PC-9 (cell line): ENCODE data around the gene RPS14. TPM values are rescaled to one million over a fixed set of nuclear protein-coding genes. Genes with fewer than 3 reads are reported as not detected.
A peak's percentile ranks its signal among the peaks of the same experiment; 100 is the strongest.

Source experiments
- BruUV-seq: library from RNA; stranded (reverse); fragments of 400-500 nt; replicated peaks from 2 replicates; lab custom pipeline; 2021; lab: Mats Ljungman, UMichigan
- CTCF ChIA-PET: fragments of 300-600 bp; sonication (Branson Sonifier 250); formaldehyde crosslinking; loops from one replicate; lab custom pipeline; 2022; ENCODE audit warnings: antibody characterized with exemption; lab: Charles Lee
- POLR2A ChIA-PET: fragments of 300-600 bp; sonication (Branson Sonifier 250); formaldehyde crosslinking; loops from one replicate; lab custom pipeline; 2022; ENCODE audit warnings: antibody characterized with exemption; ENCODE audit not compliant: unreplicated experiment; lab: Charles Lee
- DNase-seq, 2 experiments: peaks; one replicate each; pipeline versions ENCODE4 v3.0.0 to v3.0.0-alpha.2; 2015 to 2022; ENCODE audit warnings: mixed read lengths in 1 of 2
- H2AFZ ChIP-seq: fragments of 200-600 bp; sonication (generic); 2 replicates; pipeline ENCODE4 v1.8.1; 2017; ENCODE audit warnings: antibody characterized with exemption
- H3F3A ChIP-seq: fragments of 200-600 bp; sonication (generic); 2 replicates; pipeline ENCODE4 v1.8.1; 2017; ENCODE audit warnings: antibody characterized with exemption, mild to moderate bottlenecking, low read depth; ENCODE audit not compliant: insufficient read depth
- H3K27ac ChIP-seq: fragments of 200-600 bp; sonication (generic); 2 replicates; pipeline ENCODE4 v1.6.1; 2016; ENCODE audit warnings: mixed run types
- H3K27me3 ChIP-seq: fragments of 200-600 bp; sonication (generic); 2 replicates; pipeline ENCODE4 v1.6.1; 2016; ENCODE audit warnings: low read depth, mixed run types; ENCODE audit not compliant: insufficient read depth
- H3K36me3 ChIP-seq: fragments of 200-600 bp; sonication (generic); 2 replicates; pipeline ENCODE4 v1.6.1; 2016; ENCODE audit warnings: low read depth, mixed run types
- H3K4me1 ChIP-seq: fragments of 200-600 bp; sonication (generic); replicated peaks from 2 replicates; pipeline ENCODE4 v1.6.1; 2016; ENCODE audit warnings: mixed run types; ENCODE audit not compliant: insufficient read depth
- H3K4me2 ChIP-seq: fragments of 200-600 bp; sonication (generic); 2 replicates; pipeline ENCODE4 v1.6.1; 2017; ENCODE audit warnings: mixed run types
- H3K4me3 ChIP-seq: fragments of 200-600 bp; sonication (generic); 2 replicates; pipeline ENCODE4 v1.6.1; 2016; ENCODE audit warnings: mixed run types
- H3K79me2 ChIP-seq: fragments of 200-600 bp; sonication (generic); 2 replicates; pipeline ENCODE4 v1.6.1; 2017; ENCODE audit warnings: low read depth, mixed run types
- H3K9me2 ChIP-seq: fragments of 200-600 bp; sonication (generic); 2 replicates; pipeline ENCODE4 v1.8.1; 2017; ENCODE audit warnings: mild to moderate bottlenecking; ENCODE audit not compliant: insufficient read depth
- H3K9me3 ChIP-seq: fragments of 200-600 bp; sonication (generic); 2 replicates; pipeline ENCODE4 v1.8.1; 2016; ENCODE audit warnings: low read depth; ENCODE audit not compliant: insufficient read depth
- H4K20me1 ChIP-seq: fragments of 200-600 bp; sonication (generic); 2 replicates; pipeline ENCODE4 v1.8.1; 2017; ENCODE audit not compliant: insufficient read depth
- EZH2 ChIP-seq: fragments of 200-600 bp; sonication (generic); IDR thresholded peaks from 2 replicates; pipeline ENCODE4 v1.8.0; 2017; ENCODE audit warnings: antibody characterized with exemption, low read depth
- intact Hi-C: fragments of 100-400 bp; cut with micrococcal nuclease; formaldehyde crosslinking; loops from one replicate; pipeline ENCODE4 v1.10.0; 2022; ENCODE audit not compliant: unreplicated experiment
- total RNA-seq: library from RNA; stranded (reverse); gene quantifications from 2 replicates; pipeline ENCODE4 v1.2.3, GENCODE V29; 2021
- TF ChIP-seq, protein P1 (sequence below): fragments of 200-600 bp; sonication (generic); conservative IDR thresholded peaks from 2 replicates; pipeline ENCODE4 v1.6.1; 2017; ENCODE audit warnings: mixed run types, antibody characterized with exemption, mild to moderate bottlenecking, moderate library complexity

The RPS14 gene
- total RNA-seq, 1 experiment from 2014 or later = 2,907 TPM

- Histone ChIP-seq H3K79me2 (peaks cover 37% of the 10 kb centered on the region), H3K9me2 (no peaks in the 10 kb centered on the region), H3K36me3 (no peaks in the 10 kb centered on the region), H3K4me1 (peaks cover 34% of the 10 kb centered on the region), H3K9me3 (no peaks in the 10 kb centered on the region), H3K27ac (peak overlapping the region; percentile 73; the same call in 1 of the 2 replicates), H3F3A (peaks cover 8% of the 10 kb centered on the region; the same call in 1 of the 2 replicates), H4K20me1 (peaks cover 32% of the 10 kb centered on the region), H3K4me2 (peak overlapping the region; percentile 80), H2AFZ (peak overlapping the region; percentile 95), H3K27me3 (no peaks in the 10 kb centered on the region), H3K4me3 (peak overlapping the region; percentile 99)
- TF ChIP-seq, protein P1, sequence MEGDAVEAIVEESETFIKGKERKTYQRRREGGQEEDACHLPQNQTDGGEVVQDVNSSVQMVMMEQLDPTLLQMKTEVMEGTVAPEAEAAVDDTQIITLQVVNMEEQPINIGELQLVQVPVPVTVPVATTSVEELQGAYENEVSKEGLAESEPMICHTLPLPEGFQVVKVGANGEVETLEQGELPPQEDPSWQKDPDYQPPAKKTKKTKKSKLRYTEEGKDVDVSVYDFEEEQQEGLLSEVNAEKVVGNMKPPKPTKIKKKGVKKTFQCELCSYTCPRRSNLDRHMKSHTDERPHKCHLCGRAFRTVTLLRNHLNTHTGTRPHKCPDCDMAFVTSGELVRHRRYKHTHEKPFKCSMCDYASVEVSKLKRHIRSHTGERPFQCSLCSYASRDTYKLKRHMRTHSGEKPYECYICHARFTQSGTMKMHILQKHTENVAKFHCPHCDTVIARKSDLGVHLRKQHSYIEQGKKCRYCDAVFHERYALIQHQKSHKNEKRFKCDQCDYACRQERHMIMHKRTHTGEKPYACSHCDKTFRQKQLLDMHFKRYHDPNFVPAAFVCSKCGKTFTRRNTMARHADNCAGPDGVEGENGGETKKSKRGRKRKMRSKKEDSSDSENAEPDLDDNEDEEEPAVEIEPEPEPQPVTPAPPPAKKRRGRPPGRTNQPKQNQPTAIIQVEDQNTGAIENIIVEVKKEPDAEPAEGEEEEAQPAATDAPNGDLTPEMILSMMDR = no peak
- no peak for TF ChIP-seq EZH2
- DNase-seq = no peak
- intact Hi-C loops = loop anchor here (1.0 to 5.0 kb wide), 2 partner anchors 11 to 157 kb away; partner anchors contain the start of gene SYNPO
- POLR2A ChIA-PET = interaction anchor here (0.8 kb wide), 1 partner anchor 11 kb away, joined by 3 read pairs; no protein-coding TSS in a partner anchor
- BruUV-seq = TSS peak; percentile 62
- CTCF ChIA-PET = interaction anchor here (1.0 kb wide), 1 partner anchor 11 kb away, joined by 3 read pairs; no protein-coding TSS in a partner anchor
Observed at GRCh38 chr5:150484964-150485692, 35.6 kb upstream of the RPS14 start.

- H3K27ac ChIP-seq = no peak overlapping the region
- ChIA-PET POLR2A (interaction anchor here (0.6 kb wide), 1 partner anchor 594 kb away, joined by 9 read pairs; no protein-coding TSS in a partner anchor), CTCF (no interaction called here)
- no peak overlapping the region for H3K4me3 ChIP-seq
- intact Hi-C loops = no loop called here
- no peaks in the 10 kb centered on the region for H3K36me3 ChIP-seq
- H3K27me3 ChIP-seq = no peaks in the 10 kb centered on the region
- no TSS peak for BruUV-seq
- peaks cover 6% of the 10 kb centered on the region; the same call in 1 of the 2 replicates for H3K4me1 ChIP-seq
- no peaks in the 10 kb centered on the region for H3K9me2 ChIP-seq
- no peaks in the 10 kb centered on the region for H3K9me3 ChIP-seq
- H3K4me2 ChIP-seq = no peak overlapping the region
- peaks cover 1% of the 10 kb centered on the region; the same call in 1 of the 2 replicates for H4K20me1 ChIP-seq
- H3K79me2 ChIP-seq = peaks cover 5% of the 10 kb centered on the region
- no peak overlapping the region for H2AFZ ChIP-seq
- no peak for TF ChIP-seq EZH2
- TF ChIP-seq, protein P1 = no peak
- DNase-seq = peak in 1 of 2 experiments; percentile 44
- H3F3A ChIP-seq = peaks cover 5% of the 10 kb centered on the region; the same call in 1 of the 2 replicates
Observed at GRCh38 chr5:150481972-150482406, 32.5 kb upstream of the RPS14 start.

DNA sequence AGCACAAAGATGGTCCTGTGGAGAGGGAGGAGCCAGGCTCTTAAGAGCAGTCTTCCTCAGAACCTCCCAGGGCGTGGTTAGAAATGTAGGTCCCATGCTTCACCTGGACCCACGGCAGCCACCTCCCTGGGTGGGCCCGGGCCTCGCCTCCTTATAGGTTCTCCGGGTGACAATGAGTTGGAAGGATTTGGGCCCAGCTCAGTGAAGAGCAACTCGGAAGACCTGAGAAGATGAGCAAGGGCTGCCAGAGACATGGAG is 32.1 kb upstream of the RPS14 start:
- ChIA-PET CTCF (no interaction called here), POLR2A (no interaction called here)
- Histone ChIP-seq H3K4me2 (no peak overlapping the region), H3K4me3 (no peak overlapping the region), H3K27me3 (no peaks in the 10 kb centered on the region), H3K79me2 (peaks cover 2% of the 10 kb centered on the region), H3F3A (peaks cover 5% of the 10 kb centered on the region; the same call in 1 of the 2 replicates), H4K20me1 (no peaks in the 10 kb centered on the region), H3K9me2 (no peaks in the 10 kb centered on the region), H3K4me1 (0 out of 2 replicates have a peak, but pooled peaks cover 5% of the 10 kb centered on the region), H2AFZ (no peak overlapping the region), H3K36me3 (no peaks in the 10 kb centered on the region), H3K9me3 (no peaks in the 10 kb centered on the region), H3K27ac (no peak overlapping the region)
- intact Hi-C loops = no loop called here
- no TSS peak for BruUV-seq
- no peak for DNase-seq
- TF ChIP-seq, protein P1 = no peak
- TF ChIP-seq EZH2 = no peak
